GM23338 (cell line): ENCODE data around the gene THSD7A. TPM values are rescaled to one million over a fixed set of nuclear protein-coding genes. Genes with fewer than 3 reads are reported as not detected.

Experiments
- ATAC-seq: fragments of 200-7000 bp; cut with Tn5 transposase; 3 replicates; pipeline ENCODE4 v1.9.1; 2020
- DNase-seq: peaks from one replicate; pipeline ENCODE4 v3.0.0-alpha.2; 2015; ENCODE audit warnings: low spot score
- H2AFZ ChIP-seq: fragments of 200-600 bp; sonication (generic); 2 replicates; pipeline ENCODE4 v1.8.0; 2016; ENCODE audit warnings: antibody characterized with exemption, mild to moderate bottlenecking, moderate library complexity
- H3F3A ChIP-seq: fragments of 200-600 bp; sonication (generic); replicated peaks from 2 replicates; pipeline ENCODE4 v1.8.0; 2017; ENCODE audit warnings: antibody characterized with exemption, mixed run types, low read depth
- H3K27ac ChIP-seq: fragments of 200-600 bp; sonication (generic); 2 replicates; pipeline ENCODE4 v1.6.1; 2016; ENCODE audit warnings: low read depth
- H3K27me3 ChIP-seq: fragments of 200-600 bp; sonication (generic); 2 replicates; pipeline ENCODE4 v1.8.0; 2016; ENCODE audit warnings: mild to moderate bottlenecking, mixed run types, moderate library complexity; ENCODE audit not compliant: insufficient read depth
- H3K36me3 ChIP-seq: fragments of 200-600 bp; sonication (generic); 2 replicates; pipeline ENCODE4 v1.8.0; 2016; ENCODE audit warnings: mild to moderate bottlenecking; ENCODE audit not compliant: insufficient read depth
- H3K4me1 ChIP-seq: fragments of 200-600 bp; sonication (generic); 2 replicates; pipeline ENCODE4 v1.8.0; 2016; ENCODE audit warnings: mild to moderate bottlenecking, moderate library complexity; ENCODE audit not compliant: insufficient read depth
- H3K4me2 ChIP-seq: fragments of 200-600 bp; sonication (generic); 2 replicates; pipeline ENCODE4 v1.7.1; 2017; ENCODE audit warnings: mixed run types
- H3K4me3 ChIP-seq: fragments of 200-600 bp; sonication (generic); 2 replicates; pipeline ENCODE4 v1.6.1; 2016; ENCODE audit warnings: mixed run types
- H3K79me2 ChIP-seq: fragments of 200-600 bp; sonication (generic); replicated peaks from 2 replicates; pipeline ENCODE4 v1.8.0; 2017; ENCODE audit warnings: mild to moderate bottlenecking; ENCODE audit not compliant: insufficient read depth
- H3K9me2 ChIP-seq: fragments of 200-600 bp; sonication (generic); 2 replicates; pipeline ENCODE4 v1.8.0; 2017; ENCODE audit not compliant: insufficient read depth
- H4K20me1 ChIP-seq: fragments of 200-600 bp; sonication (generic); replicated peaks from 2 replicates; pipeline ENCODE4 v1.8.0; 2017; ENCODE audit warnings: mild to moderate bottlenecking; ENCODE audit not compliant: insufficient read depth
- H3K27ac Mint-ChIP-seq: 2 replicates; pipeline ENCODE4 v1.8.0; 2020; ENCODE audit warnings: inconsistent platforms, mild to moderate bottlenecking, moderate library complexity, mixed read lengths
- H3K27me3 Mint-ChIP-seq: 3 replicates; pipeline ENCODE4 v1.8.0; 2022; ENCODE audit warnings: low read depth, mild to moderate bottlenecking, moderate library complexity, mixed read lengths, inconsistent platforms; ENCODE audit not compliant: insufficient read depth, poor library complexity
- H3K36me3 Mint-ChIP-seq: 3 replicates; pipeline ENCODE4 v1.8.0; 2021; ENCODE audit warnings: low read depth, mild to moderate bottlenecking, inconsistent platforms, moderate library complexity, mixed read lengths
- H3K4me1 Mint-ChIP-seq: 3 replicates; pipeline ENCODE4 v1.8.0; 2020; ENCODE audit warnings: mild to moderate bottlenecking, inconsistent platforms, mixed read lengths
- H3K4me3 Mint-ChIP-seq: 3 replicates; pipeline ENCODE4 v1.8.0; 2021; ENCODE audit warnings: moderate library complexity, mild to moderate bottlenecking, inconsistent platforms, mixed read lengths
- H3K9me3 Mint-ChIP-seq: 3 replicates; pipeline ENCODE4 v1.8.0; 2020; ENCODE audit warnings: moderate library complexity, mild to moderate bottlenecking, inconsistent platforms, mixed read lengths
- EZH2 ChIP-seq: fragments of 200-600 bp; sonication (generic); IDR thresholded peaks from one replicate; pipeline ENCODE4 v1.8.0; 2017; ENCODE audit warnings: antibody characterized with exemption, mild to moderate bottlenecking, low read depth; ENCODE audit not compliant: unreplicated experiment
- EZH2phosphoT487 ChIP-seq: fragments of 200-600 bp; sonication (generic); IDR thresholded peaks from one replicate; pipeline ENCODE4 v1.8.1; 2018; ENCODE audit warnings: antibody characterized with exemption; ENCODE audit not compliant: unreplicated experiment
- POLR2AphosphoS5 ChIP-seq: IDR thresholded peaks from 2 replicates; pipeline ENCODE4 v1.6.1; 2016; ENCODE audit warnings: antibody characterized with exemption, low read depth
- STAT1 ChIP-seq: IDR thresholded peaks from one replicate; pipeline ENCODE4 v1.6.1; 2016; ENCODE audit warnings: antibody characterized with exemption; ENCODE audit not compliant: unreplicated experiment
- ZNF114 ChIP-seq: fragments of 250-450 bp; sonication (Bioruptor Pico); IDR thresholded peaks from 2 replicates; pipeline ENCODE4 v1.5.0; 2020; ENCODE audit warnings: mild to moderate bottlenecking, moderate library complexity
- ZNF331 ChIP-seq: fragments of 250-450 bp; sonication (Bioruptor Pico); IDR thresholded peaks from 2 replicates; pipeline ENCODE4 v1.5.0; 2020; ENCODE audit warnings: low read depth, mild to moderate bottlenecking, moderate library complexity
- polyA plus RNA-seq: library from polyadenylated mRNA; unstranded; fragments of >200 nt; fragmentation: Nextera tagmentation; extraction: Ambion mirVana; gene quantifications from 2 replicates; pipeline ENCODE4 v1.2.1, GENCODE V29; 2016
- total RNA-seq: library from RNA; depleted of rRNA; stranded (reverse); fragments of >200 nt; shearing (Covaris generic); gene quantifications from 2 replicates; pipeline ENCODE4 v1.2.3, GENCODE V29; 2014
- TF ChIP-seq, protein P1 (sequence below): IDR thresholded peaks from 2 replicates; pipeline ENCODE4 v1.6.1; 2016; ENCODE audit warnings: antibody characterized with exemption
- TF ChIP-seq, protein P2 (sequence below): fragments of 250-450 bp; sonication (Bioruptor Pico); IDR thresholded peaks from 2 replicates; pipeline ENCODE4 v1.5.0; 2020; ENCODE audit warnings: mild to moderate bottlenecking, moderate library complexity
- TF ChIP-seq, protein P3 (sequence below), 2 experiments: fragments of 200-600 bp in 1 of 2; sonication (generic) in 1 of 2; conservative IDR thresholded peaks; 2 replicates each; pipeline versions ENCODE4 v1.5.1 to v1.6.1; 2016 to 2017; ENCODE audit warnings: antibody characterized with exemption in 2 of 2, low read depth in 2 of 2, mild to moderate bottlenecking in 2 of 2, moderate library complexity in 1 of 2

Gene THSD7A
- total and polyA plus RNA-seq, 2 experiments from 2014 or later: 1.3 to 2.1 TPM

DNA sequence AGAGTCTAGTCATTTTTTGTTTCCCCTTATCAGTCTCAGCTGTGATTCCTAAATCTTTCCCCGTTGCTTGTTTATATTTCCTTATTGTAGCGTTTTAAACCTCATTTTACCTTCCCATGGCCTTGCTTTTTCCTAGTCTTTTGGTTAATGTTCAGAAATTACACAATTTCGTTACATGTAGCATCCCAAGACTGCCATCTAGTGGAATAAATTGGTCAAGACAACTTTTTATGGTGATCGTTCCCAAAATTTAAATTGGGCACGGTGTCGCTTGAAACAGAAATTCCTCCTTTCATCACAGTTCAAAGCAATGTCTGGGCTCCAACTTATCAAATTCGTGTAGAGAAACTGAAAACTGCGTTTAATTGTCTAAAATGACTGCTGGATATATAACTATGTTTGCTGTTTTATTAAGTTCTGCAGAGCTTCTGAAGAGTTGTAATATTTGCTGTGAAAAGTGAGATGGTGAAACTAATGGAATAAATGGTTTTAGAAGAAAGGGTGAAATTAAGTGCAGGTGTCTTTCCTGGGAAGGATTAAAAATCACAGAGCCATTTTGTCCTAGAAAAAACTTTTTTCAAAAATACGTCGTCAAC, 488.1 kb downstream of the THSD7A start:
- H3K27ac Mint-ChIP-seq: no peak overlapping the region
- H3K9me3 Mint-ChIP-seq: no peaks in the 10 kb centered on the region; the same call in 2 of the 3 replicates
- peak; percentile 76 for DNase-seq

GRCh38 chr7:11343136-11343535, 488.9 kb downstream of the THSD7A start:
- Histone ChIP-seq H3K9me2 (no peaks in the 10 kb centered on the region), H3K27ac (no peak overlapping the region), H3K4me2 (no peak overlapping the region), H3K4me1 (0 out of 2 replicates have a peak, but pooled peaks cover 5% of the 10 kb centered on the region), H4K20me1 (no peaks in the 10 kb centered on the region), H3F3A (no peaks in the 10 kb centered on the region), H3K79me2 (no peaks in the 10 kb centered on the region), H3K27me3 (no peaks in the 10 kb centered on the region), H2AFZ (peak overlapping the region; percentile 6; the same call in 1 of the 2 replicates), H3K36me3 (no peaks in the 10 kb centered on the region), H3K4me3 (no peak overlapping the region)
- ATAC-seq (no peak), DNase-seq (peak; percentile 34)
- Mint-ChIP-seq H3K9me3 (no peaks in the 10 kb centered on the region; the same call in 2 of the 3 replicates), H3K4me1 (peaks cover 21% of the 10 kb centered on the region), H3K27ac (no peak overlapping the region), H3K27me3 (peaks cover 4% of the 10 kb centered on the region), H3K4me3 (no peak overlapping the region), H3K36me3 (no peaks in the 10 kb centered on the region)
- TF ChIP-seq ZNF331 (CRISPR knock-in tag) (no peak), POLR2AphosphoS5 (no peak), ZNF114 (CRISPR knock-in tag) (no peak), STAT1 (no peak)
- TF ChIP-seq, protein P1, sequence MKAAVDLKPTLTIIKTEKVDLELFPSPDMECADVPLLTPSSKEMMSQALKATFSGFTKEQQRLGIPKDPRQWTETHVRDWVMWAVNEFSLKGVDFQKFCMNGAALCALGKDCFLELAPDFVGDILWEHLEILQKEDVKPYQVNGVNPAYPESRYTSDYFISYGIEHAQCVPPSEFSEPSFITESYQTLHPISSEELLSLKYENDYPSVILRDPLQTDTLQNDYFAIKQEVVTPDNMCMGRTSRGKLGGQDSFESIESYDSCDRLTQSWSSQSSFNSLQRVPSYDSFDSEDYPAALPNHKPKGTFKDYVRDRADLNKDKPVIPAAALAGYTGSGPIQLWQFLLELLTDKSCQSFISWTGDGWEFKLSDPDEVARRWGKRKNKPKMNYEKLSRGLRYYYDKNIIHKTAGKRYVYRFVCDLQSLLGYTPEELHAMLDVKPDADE: no peak
- TF ChIP-seq, protein P2, sequence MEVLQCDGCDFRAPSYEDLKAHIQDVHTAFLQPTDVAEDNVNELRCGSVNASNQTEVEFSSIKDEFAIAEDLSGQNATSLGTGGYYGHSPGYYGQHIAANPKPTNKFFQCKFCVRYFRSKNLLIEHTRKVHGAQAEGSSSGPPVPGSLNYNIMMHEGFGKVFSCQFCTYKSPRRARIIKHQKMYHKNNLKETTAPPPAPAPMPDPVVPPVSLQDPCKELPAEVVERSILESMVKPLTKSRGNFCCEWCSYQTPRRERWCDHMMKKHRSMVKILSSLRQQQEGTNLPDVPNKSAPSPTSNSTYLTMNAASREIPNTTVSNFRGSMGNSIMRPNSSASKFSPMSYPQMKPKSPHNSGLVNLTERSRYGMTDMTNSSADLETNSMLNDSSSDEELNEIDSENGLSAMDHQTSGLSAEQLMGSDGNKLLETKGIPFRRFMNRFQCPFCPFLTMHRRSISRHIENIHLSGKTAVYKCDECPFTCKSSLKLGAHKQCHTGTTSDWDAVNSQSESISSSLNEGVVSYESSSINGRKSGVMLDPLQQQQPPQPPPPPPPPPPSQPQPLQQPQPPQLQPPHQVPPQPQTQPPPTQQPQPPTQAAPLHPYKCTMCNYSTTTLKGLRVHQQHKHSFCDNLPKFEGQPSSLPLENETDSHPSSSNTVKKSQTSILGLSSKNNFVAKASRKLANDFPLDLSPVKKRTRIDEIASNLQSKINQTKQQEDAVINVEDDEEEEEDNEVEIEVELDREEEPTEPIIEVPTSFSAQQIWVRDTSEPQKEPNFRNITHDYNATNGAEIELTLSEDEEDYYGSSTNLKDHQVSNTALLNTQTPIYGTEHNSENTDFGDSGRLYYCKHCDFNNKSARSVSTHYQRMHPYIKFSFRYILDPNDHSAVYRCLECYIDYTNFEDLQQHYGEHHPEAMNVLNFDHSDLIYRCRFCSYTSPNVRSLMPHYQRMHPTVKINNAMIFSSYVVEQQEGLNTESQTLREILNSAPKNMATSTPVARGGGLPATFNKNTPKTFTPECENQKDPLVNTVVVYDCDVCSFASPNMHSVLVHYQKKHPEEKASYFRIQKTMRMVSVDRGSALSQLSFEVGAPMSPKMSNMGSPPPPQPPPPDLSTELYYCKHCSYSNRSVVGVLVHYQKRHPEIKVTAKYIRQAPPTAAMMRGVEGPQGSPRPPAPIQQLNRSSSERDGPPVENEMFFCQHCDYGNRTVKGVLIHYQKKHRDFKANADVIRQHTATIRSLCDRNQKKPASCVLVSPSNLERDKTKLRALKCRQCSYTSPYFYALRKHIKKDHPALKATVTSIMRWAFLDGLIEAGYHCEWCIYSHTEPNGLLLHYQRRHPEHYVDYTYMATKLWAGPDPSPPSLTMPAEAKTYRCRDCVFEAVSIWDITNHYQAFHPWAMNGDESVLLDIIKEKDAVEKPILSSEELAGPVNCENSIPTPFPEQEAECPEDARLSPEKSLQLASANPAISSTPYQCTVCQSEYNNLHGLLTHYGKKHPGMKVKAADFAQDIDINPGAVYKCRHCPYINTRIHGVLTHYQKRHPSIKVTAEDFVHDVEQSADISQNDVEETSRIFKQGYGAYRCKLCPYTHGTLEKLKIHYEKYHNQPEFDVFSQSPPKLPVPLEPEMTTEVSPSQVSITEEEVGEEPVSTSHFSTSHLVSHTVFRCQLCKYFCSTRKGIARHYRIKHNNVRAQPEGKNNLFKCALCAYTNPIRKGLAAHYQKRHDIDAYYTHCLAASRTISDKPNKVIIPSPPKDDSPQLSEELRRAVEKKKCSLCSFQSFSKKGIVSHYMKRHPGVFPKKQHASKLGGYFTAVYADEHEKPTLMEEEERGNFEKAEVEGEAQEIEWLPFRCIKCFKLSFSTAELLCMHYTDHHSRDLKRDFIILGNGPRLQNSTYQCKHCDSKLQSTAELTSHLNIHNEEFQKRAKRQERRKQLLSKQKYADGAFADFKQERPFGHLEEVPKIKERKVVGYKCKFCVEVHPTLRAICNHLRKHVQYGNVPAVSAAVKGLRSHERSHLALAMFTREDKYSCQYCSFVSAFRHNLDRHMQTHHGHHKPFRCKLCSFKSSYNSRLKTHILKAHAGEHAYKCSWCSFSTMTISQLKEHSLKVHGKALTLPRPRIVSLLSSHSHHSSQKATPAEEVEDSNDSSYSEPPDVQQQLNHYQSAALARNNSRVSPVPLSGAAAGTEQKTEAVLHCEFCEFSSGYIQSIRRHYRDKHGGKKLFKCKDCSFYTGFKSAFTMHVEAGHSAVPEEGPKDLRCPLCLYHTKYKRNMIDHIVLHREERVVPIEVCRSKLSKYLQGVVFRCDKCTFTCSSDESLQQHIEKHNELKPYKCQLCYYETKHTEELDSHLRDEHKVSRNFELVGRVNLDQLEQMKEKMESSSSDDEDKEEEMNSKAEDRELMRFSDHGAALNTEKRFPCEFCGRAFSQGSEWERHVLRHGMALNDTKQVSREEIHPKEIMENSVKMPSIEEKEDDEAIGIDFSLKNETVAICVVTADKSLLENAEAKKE (CRISPR knock-in tag): no peak
- TF ChIP-seq, protein P3, sequence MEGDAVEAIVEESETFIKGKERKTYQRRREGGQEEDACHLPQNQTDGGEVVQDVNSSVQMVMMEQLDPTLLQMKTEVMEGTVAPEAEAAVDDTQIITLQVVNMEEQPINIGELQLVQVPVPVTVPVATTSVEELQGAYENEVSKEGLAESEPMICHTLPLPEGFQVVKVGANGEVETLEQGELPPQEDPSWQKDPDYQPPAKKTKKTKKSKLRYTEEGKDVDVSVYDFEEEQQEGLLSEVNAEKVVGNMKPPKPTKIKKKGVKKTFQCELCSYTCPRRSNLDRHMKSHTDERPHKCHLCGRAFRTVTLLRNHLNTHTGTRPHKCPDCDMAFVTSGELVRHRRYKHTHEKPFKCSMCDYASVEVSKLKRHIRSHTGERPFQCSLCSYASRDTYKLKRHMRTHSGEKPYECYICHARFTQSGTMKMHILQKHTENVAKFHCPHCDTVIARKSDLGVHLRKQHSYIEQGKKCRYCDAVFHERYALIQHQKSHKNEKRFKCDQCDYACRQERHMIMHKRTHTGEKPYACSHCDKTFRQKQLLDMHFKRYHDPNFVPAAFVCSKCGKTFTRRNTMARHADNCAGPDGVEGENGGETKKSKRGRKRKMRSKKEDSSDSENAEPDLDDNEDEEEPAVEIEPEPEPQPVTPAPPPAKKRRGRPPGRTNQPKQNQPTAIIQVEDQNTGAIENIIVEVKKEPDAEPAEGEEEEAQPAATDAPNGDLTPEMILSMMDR (conservative IDR thresholded peaks at IDR 0.05; ENCODE audit: low read depth in 2 of 2): no peak

More for the DNA sequence above, 488.1 kb downstream of the THSD7A start:
- Mint-ChIP-seq H3K4me3 (no peak overlapping the region), H3K27me3 (peaks cover 4% of the 10 kb centered on the region), H3K4me1 (peaks cover 21% of the 10 kb centered on the region), H3K36me3 (no peaks in the 10 kb centered on the region)
- H3K4me2 ChIP-seq: no peak overlapping the region
- peak overlapping the region; percentile 6; the same call in 1 of the 2 replicates for H2AFZ ChIP-seq
- no peaks in the 10 kb centered on the region for H3K79me2 ChIP-seq
- H4K20me1 ChIP-seq: no peaks in the 10 kb centered on the region
- H3K4me1 ChIP-seq: 0 out of 2 replicates have a peak, but pooled peaks cover 5% of the 10 kb centered on the region
- H3K36me3 ChIP-seq: no peaks in the 10 kb centered on the region
- H3F3A ChIP-seq: no peaks in the 10 kb centered on the region
- H3K9me2 ChIP-seq: no peaks in the 10 kb centered on the region
- no peak overlapping the region for H3K27ac ChIP-seq
- ATAC-seq: no peak
- H3K27me3 ChIP-seq: no peaks in the 10 kb centered on the region
- no peak overlapping the region for H3K4me3 ChIP-seq
- TF ChIP-seq, protein P3 (conservative IDR thresholded peaks at IDR 0.05; ENCODE audit: low read depth in 2 of 2): peak; percentile 75 to 88
- TF ChIP-seq EZH2phosphoT487 (no peak), EZH2 (no peak), ZNF114 (CRISPR knock-in tag) (no peak)
